WTC11 (cell line): Measurements from ENCODE around the gene SAMD8.

Experiments
- FOXJ3 ChIP-seq: sonication (generic); formaldehyde crosslinking; IDR thresholded peaks from 2 replicates; pipeline ENCODE4 v1.9.0; 2021; ENCODE audit warnings: missing genetic modification reagents, mild to moderate bottlenecking, borderline replicate concordance
- SP1 ChIP-seq: sonication (generic); formaldehyde crosslinking; conservative IDR thresholded peaks from 2 replicates; pipeline ENCODE4 v1.8.1; 2022; ENCODE audit warnings: missing genetic modification reagents
- TCF7 ChIP-seq: sonication (generic); formaldehyde crosslinking; IDR thresholded peaks from 2 replicates; pipeline ENCODE4 v1.8.0; 2022; ENCODE audit warnings: mild to moderate bottlenecking, low read depth, missing genetic modification reagents, moderate library complexity
- ZNF263 ChIP-seq: sonication (generic); formaldehyde crosslinking; IDR thresholded peaks from 2 replicates; pipeline ENCODE4 v1.8.1; 2022; ENCODE audit warnings: low read depth, mild to moderate bottlenecking, moderate library complexity, missing genetic modification reagents
- TF ChIP-seq, protein P1 (sequence below): fragments of 200-600 bp; IDR thresholded peaks from 2 replicates; pipeline ENCODE4 v1.8.0; 2022; ENCODE audit warnings: antibody characterized with exemption
- TF ChIP-seq, protein P2 (sequence below): sonication (generic); formaldehyde crosslinking; IDR thresholded peaks from 2 replicates; pipeline ENCODE4 v1.8.0; 2022; ENCODE audit warnings: mild to moderate bottlenecking, missing genetic modification reagents

DNA sequence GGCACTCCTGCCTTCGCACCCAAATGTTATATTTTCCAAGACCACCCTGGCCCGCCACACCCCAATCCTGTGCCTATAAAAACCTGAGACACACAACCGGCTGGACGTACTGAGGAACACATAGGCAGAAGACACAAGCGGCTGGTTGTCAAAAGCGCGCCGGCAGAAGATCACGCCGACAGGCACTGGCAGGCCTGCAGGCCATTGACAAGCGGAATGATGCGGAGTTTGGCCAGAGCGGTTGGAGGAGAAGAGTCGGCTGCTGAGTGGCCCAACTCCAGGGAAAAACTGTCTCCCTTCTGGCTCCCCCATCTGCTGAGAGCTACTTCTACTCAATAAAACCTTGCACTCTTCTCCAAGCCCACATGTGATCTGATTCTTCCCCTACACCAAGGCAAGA, 39.7 kb upstream of the SAMD8 start:
- TF ChIP-seq, protein P1, sequence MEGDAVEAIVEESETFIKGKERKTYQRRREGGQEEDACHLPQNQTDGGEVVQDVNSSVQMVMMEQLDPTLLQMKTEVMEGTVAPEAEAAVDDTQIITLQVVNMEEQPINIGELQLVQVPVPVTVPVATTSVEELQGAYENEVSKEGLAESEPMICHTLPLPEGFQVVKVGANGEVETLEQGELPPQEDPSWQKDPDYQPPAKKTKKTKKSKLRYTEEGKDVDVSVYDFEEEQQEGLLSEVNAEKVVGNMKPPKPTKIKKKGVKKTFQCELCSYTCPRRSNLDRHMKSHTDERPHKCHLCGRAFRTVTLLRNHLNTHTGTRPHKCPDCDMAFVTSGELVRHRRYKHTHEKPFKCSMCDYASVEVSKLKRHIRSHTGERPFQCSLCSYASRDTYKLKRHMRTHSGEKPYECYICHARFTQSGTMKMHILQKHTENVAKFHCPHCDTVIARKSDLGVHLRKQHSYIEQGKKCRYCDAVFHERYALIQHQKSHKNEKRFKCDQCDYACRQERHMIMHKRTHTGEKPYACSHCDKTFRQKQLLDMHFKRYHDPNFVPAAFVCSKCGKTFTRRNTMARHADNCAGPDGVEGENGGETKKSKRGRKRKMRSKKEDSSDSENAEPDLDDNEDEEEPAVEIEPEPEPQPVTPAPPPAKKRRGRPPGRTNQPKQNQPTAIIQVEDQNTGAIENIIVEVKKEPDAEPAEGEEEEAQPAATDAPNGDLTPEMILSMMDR: no peak
- no peak for TF ChIP-seq FOXJ3 (CRISPR knock-in tag)
- TF ChIP-seq SP1 (CRISPR knock-in tag): no peak
- no peak for TF ChIP-seq TCF7 (CRISPR knock-in tag)
- no peak for TF ChIP-seq ZNF263 (CRISPR knock-in tag)
- TF ChIP-seq, protein P2, sequence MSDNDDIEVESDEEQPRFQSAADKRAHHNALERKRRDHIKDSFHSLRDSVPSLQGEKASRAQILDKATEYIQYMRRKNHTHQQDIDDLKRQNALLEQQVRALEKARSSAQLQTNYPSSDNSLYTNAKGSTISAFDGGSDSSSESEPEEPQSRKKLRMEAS (CRISPR knock-in tag): no peak
